Cardiac septum (tissue), 1 donor: Measurements from ENCODE around the gene NBAS. TPM values are rescaled to one million over a fixed set of nuclear protein-coding genes. Genes with fewer than 3 reads are reported as not detected.

Source experiments
- DNase-seq: peaks from one replicate; pipeline ENCODE4 v3.0.0-alpha.2; 2020; ENCODE audit warnings: low spot score
- intact Hi-C: fragments of 100-400 bp; cut with DNase I; formaldehyde crosslinking; loops from one replicate; pipeline ENCODE4 v1.14.0; 2022
- long read RNA-seq: library from polyadenylated mRNA; unstranded; transcript quantifications from one replicate; pipeline ENCODE4 v2.0.0, GENCODE V29; 2021
- total RNA-seq: library from RNA; stranded (reverse); fragmentation: NEBNext Ultra II Directional; extraction: Animal tissue kit (Norgen Biotek cat#: 25700); gene quantifications from one replicate; pipeline ENCODE4 v1.2.1, GENCODE V29; 2021
- donor health status: DM: no; HTN: no; CAD: no.

The NBAS gene
- 38.9 TPM for total RNA-seq
- long read RNA-seq, partial matches to known transcripts: 9 of 12 reads
- long read RNA-seq, other reads (novel, unspliced or antisense): 3 of 12 reads

- DNase-seq: peak; percentile 91
- intact Hi-C loops: loop anchor here (1.0 kb wide), 1 partner anchor 30 kb away; the partner anchor contains the start of gene DDX1
Measured at GRCh38 chr2:15560988-15561573, at the start of gene NBAS. Gene NBAS (minus strand): TSS chr2:15561334. CDS start chr2:15561304, 30 bp downstream.

GRCh38 chr2:15610430-15610952 lies 49.4 kb upstream of the NBAS start:
- no peak for DNase-seq
- intact Hi-C loops: no loop called here

- no peak for DNase-seq
- intact Hi-C loops: no loop called here
Measured at GRCh38 chr2:15609341-15610042, 48.4 kb upstream of the NBAS start.

GRCh38 chr2:15608392-15608761 lies 47.2 kb upstream of the NBAS start:
- intact Hi-C loops: no loop called here

DNA sequence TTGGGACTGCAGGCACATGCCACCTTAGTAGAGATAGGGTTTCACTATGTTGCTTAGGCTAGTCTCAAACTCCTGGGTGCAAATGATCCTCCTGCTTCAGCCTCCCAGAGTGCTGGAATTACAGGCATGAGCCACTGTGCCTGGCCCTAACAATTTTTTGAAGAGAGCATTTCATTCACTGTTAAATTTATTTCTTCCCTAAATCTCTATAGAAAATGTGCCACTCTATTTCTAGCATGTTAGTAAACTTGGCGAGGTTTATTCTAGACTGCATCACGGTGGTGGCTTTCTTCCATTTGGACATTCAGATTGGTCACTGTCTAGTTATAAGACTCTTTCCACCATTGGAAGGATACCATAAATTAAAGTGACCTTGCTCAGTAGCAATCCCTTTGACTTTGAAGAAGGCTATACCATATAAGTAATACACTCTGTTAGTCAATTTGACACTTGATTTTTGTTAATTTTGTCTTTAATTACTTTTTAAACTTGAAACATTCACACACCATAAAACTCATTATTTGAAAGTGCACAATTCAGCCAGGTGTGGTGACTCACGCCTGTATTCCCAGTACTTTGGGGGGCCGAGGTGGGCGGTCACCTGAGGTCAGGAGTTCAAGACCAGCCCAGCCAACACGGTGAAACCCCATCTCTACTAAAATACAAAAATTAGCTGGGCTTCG lies 46.7 kb upstream of the NBAS start:
- no peak for DNase-seq
- intact Hi-C loops: no loop called here

More at GRCh38 chr2:15608392-15608761, 47.2 kb upstream of the NBAS start:
- DNase-seq: no peak

- intact Hi-C loops: no loop called here
- no peak for DNase-seq
Measured at GRCh38 chr2:15606481-15607441, 45.6 kb upstream of the NBAS start.

- no peak for DNase-seq
- intact Hi-C loops: no loop called here
Measured at GRCh38 chr2:15605721-15606120, 44.6 kb upstream of the NBAS start.

DNA sequence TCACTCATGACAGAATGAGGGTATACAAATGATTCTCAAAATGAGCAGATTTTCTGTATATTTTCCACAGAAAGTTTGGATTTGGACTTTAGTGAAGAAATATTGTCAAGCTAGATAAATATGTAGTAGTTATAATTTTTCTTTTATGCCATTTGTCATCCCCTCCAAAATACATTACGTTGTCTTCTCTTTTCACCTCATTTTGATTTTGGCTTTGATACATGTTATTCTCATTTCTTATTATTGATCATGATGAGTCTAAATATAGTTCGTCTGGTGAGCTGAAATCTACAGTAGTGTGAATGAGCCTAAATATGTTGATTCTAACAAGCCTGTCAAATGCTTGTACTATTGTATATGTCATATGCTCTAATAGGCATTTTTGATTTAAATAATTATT lies 42.8 kb upstream of the NBAS start:
- DNase-seq: no peak
- intact Hi-C loops: no loop called here

GRCh38 chr2:15603044-15603765 lies 42.1 kb upstream of the NBAS start:
- no peak for DNase-seq
- intact Hi-C loops: no loop called here

- intact Hi-C loops: no loop called here
- no peak for DNase-seq
Measured at GRCh38 chr2:15602393-15602792, 41.3 kb upstream of the NBAS start.

DNA sequence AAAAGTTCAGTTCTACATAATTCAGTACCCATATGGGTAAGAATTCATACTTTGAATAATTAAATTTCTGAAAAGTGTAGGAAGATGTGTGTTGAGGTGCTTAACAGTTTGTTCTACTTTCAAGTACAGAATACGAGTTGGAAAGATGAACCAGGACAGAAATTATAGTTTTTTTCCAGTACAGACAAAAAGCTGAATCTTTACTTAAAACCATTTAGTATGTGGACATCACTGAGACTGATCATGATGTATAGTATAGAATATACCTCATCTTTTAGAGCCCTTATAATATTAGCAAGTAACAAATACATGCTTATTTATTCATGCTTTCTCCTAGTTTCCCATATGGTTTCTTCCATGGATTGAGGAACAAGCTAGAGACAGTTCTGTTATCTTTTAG lies 40.5 kb upstream of the NBAS start:
- intact Hi-C loops: no loop called here
- DNase-seq: no peak

DNA sequence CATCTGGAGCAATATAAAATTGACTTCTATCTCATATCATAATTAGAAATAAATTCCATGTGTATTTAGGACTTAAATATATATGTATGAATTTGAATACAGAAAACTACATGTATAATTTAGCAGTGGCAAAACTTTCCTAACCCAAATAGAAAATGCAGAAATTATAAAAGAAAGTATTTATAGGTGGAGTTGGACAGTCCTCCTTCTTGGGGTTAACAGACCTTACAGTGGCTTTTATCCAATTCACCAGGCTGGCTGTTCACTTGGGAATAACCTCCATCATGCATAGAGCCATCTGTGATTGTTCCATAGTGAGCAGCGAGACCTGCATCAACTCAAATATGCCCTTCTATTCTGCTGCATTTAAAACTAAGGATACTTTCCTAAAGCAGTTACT lies 38.9 kb upstream of the NBAS start:
- no peak for DNase-seq
- intact Hi-C loops: no loop called here

- intact Hi-C loops: no loop called here
- DNase-seq: no peak
Measured at GRCh38 chr2:15596968-15597367, 35.8 kb upstream of the NBAS start.

DNA sequence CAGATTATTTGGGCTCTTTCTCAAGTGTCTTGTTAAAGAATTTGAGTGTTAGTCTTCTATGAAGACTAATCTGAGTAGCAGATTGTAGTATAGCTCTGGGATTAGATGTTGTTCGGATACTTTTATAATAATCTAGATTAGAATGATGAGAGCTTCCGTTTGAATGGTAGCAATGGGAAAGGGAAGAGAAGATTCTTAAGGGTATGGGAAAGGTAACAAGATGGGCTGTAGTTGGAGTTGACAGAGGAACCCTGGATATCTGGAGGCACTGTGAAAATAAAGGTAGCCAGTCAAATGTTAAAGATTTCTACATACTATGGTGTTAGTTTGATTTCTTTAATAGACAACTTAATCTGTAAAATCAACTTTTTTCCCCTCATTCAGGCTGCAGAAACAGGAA lies 35.2 kb upstream of the NBAS start:
- DNase-seq: no peak
- intact Hi-C loops: no loop called here

DNA sequence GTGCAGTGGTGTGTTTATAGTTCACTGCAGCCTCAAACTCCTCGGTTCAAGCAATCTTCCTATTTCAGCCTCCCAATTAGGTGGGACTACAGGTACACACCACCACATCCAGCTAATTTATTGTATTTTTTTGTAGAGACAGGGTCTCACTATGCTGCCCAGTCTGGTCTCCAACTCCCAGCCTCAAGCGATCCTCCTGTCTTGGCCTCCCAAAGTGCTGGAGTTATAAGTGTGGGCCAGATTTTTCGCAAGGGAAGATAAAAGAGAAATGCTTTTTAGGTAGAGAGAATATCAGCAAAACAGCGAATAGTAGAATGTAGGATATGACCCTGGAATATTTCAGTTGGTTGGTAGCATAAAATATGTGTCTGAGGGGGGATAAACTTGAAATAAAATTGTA lies 34.8 kb upstream of the NBAS start:
- intact Hi-C loops: no loop called here
- DNase-seq: no peak

GRCh38 chr2:15595342-15595905 lies 34.3 kb upstream of the NBAS start:
- intact Hi-C loops: no loop called here
- no peak for DNase-seq

GRCh38 chr2:15594291-15595256 lies 33.4 kb upstream of the NBAS start:
- intact Hi-C loops: no loop called here
- DNase-seq: no peak
